Central memory CD8-positive, alpha-beta T cell (primary cell): ENCODE measurements around the gene IGSF8.

Experiments used
- ATAC-seq: fragments of 150-1000 bp; cut with Tn5 transposase; replicated peaks from 2 replicates; pipeline ENCODE4 v1.10.0; 2022; ENCODE audit warnings: mild to moderate bottlenecking, moderate FRiP score, moderate number of reproducible peaks; ENCODE audit not compliant: poor library complexity, severe bottlenecking; ENCODE audit errors: extremely low read depth
- DNase-seq, 2 donors: peaks; one replicate each; pipeline ENCODE4 v3.0.0; 2021; ENCODE audit warnings: low spot score in 2 of 2
- H3K27ac Mint-ChIP-seq: one replicate; pipeline ENCODE4 v1.8.0; 2022; ENCODE audit warnings: low read depth, mild to moderate bottlenecking, moderate library complexity, mixed read lengths
- H3K27me3 Mint-ChIP-seq: one replicate; pipeline ENCODE4 v1.8.0; 2022; ENCODE audit warnings: mixed read lengths
- H3K36me3 Mint-ChIP-seq: one replicate; pipeline ENCODE4 v1.8.0; 2022; ENCODE audit warnings: mild to moderate bottlenecking, moderate library complexity, mixed read lengths; ENCODE audit not compliant: insufficient read depth
- H3K4me1 Mint-ChIP-seq: one replicate; pipeline ENCODE4 v1.8.0; 2022; ENCODE audit warnings: mixed read lengths
- H3K4me3 Mint-ChIP-seq: one replicate; pipeline ENCODE4 v1.8.0; 2022; ENCODE audit warnings: mild to moderate bottlenecking, moderate library complexity, mixed read lengths
- H3K9me3 Mint-ChIP-seq: one replicate; pipeline ENCODE4 v1.8.0; 2022; ENCODE audit warnings: mixed read lengths

Gene IGSF8

DNA sequence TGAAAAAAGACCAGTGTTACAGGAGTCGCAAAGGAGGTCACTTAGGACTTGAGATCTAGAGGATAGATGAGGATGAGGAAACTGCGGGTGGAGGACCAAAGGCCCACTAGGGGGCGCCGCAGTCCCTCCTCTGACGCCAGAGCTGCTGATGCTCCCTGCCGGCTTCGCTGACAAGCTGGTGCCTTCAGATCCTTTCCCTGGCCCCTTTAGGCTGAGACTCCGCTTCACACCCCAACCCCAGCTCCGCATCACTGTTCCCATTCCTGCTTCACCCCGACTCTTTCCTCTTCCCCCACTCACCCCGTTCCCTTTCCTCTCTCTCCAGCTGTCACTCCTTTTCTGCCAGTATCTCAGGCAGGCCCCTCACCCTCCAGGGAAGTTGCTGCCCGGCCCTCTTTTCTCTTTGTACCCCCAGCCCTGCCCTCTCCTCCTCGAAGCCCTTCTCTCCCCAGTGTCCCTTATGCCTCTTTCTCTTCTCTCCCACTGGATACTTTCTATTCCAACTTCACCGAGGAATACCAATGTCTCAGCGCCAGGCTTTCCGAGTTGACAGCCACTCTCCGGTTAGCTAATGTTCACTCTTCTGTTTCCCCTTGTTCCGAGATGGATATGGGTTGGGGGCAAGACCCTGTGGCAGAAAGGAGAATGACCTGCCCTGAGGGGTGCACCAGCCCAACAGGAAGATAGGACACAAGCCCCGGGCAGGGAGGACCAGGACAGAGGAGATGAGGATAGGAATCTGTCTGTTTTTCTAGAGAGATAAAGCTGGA lies 12.5 kb downstream of the IGSF8 start:
- Mint-ChIP-seq H3K36me3 (peaks cover 13% of the 10 kb centered on the region), H3K4me3 (no peak overlapping the region)
- ATAC-seq: peak; percentile 65

DNA sequence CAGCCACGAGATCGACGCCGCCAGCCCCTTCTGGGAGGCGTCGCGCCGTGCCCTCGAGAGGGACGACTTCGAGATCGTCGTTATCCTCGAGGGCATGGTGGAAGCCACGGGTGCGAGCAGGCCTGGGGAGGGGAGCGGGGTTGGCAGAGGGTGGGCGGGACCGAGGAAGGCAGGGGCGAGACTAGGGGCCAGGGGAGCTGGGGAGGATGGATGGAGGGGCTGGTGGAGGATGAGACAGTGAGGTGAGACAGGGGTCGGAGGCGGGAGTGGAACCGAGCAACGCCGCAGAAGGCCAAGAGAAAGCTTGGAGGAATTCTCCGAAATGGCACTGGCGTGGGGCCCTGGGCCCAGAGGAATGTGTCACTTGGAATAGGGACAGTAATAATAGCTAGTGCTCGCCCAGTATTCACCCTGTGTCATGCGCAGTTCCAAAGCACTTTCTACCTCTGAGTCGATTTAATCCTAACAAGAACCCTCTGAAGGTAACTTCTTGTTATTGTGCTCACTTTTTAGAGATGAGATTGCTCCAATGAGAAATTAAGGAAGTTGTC lies 13.6 kb downstream of the IGSF8 start:
- peaks cover 34% of the 10 kb centered on the region for H3K27me3 Mint-ChIP-seq
- ATAC-seq (no peak), DNase-seq (no peak)
- H3K36me3 Mint-ChIP-seq: peaks cover 10% of the 10 kb centered on the region
- no peaks in the 10 kb centered on the region for H3K9me3 Mint-ChIP-seq
- H3K27ac Mint-ChIP-seq: no peak overlapping the region
- H3K4me1 Mint-ChIP-seq: peaks cover 19% of the 10 kb centered on the region
- H3K4me3 Mint-ChIP-seq: peak overlapping the region; percentile 62

More for the DNA sequence above, 12.5 kb downstream of the IGSF8 start:
- no peak overlapping the region for H3K27ac Mint-ChIP-seq
- H3K4me1 Mint-ChIP-seq: peaks cover 23% of the 10 kb centered on the region
- H3K27me3 Mint-ChIP-seq: peaks cover 24% of the 10 kb centered on the region
- peak; percentile 53 to 70 for DNase-seq
- no peaks in the 10 kb centered on the region for H3K9me3 Mint-ChIP-seq

DNA sequence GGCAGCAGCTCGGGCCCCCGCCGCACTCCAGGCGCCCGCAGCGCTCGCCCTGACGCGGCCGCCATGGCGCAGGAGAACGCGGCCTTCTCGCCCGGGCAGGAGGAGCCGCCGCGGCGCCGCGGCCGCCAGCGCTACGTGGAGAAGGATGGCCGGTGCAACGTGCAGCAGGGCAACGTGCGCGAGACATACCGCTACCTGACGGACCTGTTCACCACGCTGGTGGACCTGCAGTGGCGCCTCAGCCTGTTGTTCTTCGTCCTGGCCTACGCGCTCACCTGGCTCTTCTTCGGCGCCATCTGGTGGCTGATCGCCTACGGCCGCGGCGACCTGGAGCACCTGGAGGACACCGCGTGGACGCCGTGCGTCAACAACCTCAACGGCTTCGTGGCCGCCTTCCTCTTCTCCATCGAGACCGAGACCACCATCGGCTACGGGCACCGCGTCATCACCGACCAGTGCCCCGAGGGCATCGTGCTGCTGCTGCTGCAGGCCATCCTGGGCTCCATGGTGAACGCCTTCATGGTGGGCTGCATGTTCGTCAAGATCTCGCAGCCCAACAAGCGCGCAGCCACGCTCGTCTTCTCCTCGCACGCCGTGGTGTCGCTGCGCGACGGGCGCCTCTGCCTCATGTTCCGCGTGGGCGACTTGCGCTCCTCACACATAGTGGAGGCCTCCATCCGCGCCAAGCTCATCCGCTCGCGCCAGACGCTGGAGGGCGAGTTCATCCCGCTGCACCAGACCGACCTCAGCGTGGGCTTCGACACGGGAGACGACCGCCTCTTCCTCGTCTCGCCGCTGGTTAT lies 14.2 kb downstream of the IGSF8 start:
- Mint-ChIP-seq H3K9me3 (no peaks in the 10 kb centered on the region), H3K27me3 (peaks cover 41% of the 10 kb centered on the region), H3K27ac (no peak overlapping the region), H3K36me3 (peaks cover 10% of the 10 kb centered on the region), H3K4me3 (peak overlapping the region; percentile 62), H3K4me1 (peaks cover 19% of the 10 kb centered on the region)
- peak; percentile 39 to 56 for DNase-seq
- peak; percentile 59 for ATAC-seq

DNA sequence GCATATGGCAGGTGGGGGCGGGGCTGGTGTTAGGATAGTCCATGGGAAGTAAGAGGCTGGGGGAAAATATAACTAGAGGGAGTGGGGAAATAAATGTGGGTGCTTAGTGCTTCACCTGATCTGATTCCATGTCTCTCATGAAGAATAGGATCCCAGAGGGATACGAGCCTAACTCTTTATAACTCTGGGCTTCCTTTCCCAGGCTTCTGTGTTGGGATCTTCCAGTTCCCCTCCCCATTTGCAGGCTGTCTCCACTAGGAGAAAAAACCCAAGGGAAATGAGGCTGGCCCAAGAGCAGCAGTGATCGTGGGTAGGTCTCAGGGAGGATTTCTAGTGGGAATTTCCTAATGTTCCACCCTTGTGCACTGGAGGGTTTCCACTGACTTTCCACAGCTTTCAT lies 15.5 kb downstream of the IGSF8 start:
- Mint-ChIP-seq H3K36me3 (peaks cover 7% of the 10 kb centered on the region), H3K9me3 (no peaks in the 10 kb centered on the region), H3K4me1 (peaks cover 19% of the 10 kb centered on the region), H3K27me3 (peaks cover 53% of the 10 kb centered on the region), H3K4me3 (peak overlapping the region; percentile 62), H3K27ac (no peak overlapping the region)
- ATAC-seq (no peak), DNase-seq (no peak)

DNA sequence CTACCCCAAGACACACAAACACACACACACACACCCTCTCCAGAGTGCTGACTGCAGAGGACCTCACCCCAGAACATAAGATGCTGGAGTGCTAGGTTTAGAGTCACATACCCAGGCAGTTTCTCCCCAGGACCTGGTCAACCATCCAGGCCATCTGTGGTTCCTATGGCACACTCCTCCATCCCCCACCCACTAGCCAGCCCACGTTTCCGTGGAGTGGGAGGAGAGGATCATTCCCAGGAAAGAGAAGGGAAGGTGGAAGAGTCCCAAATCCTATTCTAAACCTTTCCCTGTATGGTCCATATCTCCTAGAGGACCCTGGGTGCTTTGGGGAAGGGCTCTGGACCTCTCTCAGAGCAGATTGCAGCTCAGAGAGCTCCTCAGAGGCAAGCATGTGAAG lies 15.9 kb downstream of the IGSF8 start:
- peak overlapping the region; percentile 62 for H3K4me3 Mint-ChIP-seq
- ATAC-seq (no peak), DNase-seq (no peak)
- no peaks in the 10 kb centered on the region for H3K9me3 Mint-ChIP-seq
- H3K27ac Mint-ChIP-seq: no peak overlapping the region
- H3K36me3 Mint-ChIP-seq: peaks cover 7% of the 10 kb centered on the region
- H3K27me3 Mint-ChIP-seq: peaks cover 57% of the 10 kb centered on the region
- H3K4me1 Mint-ChIP-seq: peaks cover 19% of the 10 kb centered on the region

DNA sequence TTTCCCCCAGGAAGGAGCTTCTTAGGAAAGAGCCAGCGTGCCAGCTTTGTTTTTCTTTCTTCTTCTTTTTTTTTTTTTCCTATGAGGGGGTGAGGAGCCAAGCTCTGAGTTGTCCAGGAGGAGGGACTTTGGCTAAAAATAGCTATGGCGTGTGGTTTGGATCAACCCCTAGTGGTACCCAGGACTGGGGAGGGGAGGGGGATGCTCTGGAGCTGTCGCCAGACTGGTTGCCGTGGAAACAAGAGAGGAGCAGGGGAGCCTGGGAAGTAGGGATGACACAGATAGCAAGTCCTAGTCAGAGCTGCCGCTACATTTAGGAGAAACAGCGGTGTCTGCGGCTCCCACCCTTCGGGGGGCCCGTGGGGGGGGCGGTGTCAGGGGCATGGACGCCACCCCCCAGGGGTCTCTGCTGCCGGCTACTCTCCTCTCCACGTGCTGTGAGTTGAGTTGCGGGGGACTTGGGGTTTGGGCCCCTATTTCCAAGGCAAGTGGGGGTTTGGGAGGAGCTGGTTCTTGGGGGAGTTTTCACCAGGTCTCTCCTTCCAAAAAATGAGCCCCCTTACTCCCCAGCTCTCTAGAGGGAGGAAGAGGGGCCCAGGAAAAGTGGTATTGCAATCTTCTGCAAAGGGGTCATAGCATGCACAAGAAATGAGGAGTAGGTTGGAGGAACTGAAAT lies 17.0 kb downstream of the IGSF8 start, which contains the start of gene KCNJ9:
TSS of gene KCNJ9 (plus strand) at position 278 of the 676 bp plus-strand sequence. CDS start 2,493 bp downstream, outside the sequence.
- Mint-ChIP-seq H3K4me1 (peaks cover 19% of the 10 kb centered on the region), H3K27ac (no peak within 1 kb of the TSS), H3K27me3 (peaks cover 64% of the 10 kb centered on the region)

DNA sequence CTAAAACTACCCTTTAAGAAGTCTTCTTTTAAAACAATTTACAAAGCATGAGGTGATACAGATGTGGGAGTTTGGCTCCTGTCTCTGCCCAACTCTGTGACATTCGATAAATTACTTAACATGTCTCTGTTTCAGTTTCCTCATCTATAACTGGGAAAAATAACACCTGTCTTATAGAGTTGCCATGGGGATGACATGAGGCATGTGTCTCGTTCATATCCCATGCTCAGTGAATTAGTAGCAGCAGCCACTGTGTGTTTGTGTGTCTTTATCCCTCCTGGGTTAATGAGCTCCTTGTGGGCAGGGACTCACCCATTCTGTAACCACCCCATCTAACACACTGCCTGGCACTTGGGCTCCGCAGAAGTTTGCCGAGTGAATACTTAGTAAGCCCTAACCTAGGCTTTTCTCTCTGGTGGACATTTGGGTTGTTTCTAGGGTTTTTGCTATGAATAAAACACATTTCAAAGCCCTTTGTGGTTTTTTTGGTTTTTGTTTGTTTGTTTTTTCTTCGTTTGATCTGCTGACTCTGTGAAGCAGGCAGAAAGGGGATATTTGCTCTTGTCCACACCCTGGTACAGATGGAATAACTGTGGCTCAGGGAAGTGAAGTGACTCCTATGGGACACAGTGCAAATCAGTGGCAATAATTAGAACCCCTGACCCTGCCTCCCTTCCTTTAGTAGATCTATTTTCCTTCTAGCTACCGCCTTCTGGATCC lies 17.9 kb downstream of the IGSF8 start:
- ATAC-seq (no peak), DNase-seq (no peak)
- H3K9me3 Mint-ChIP-seq: no peaks in the 10 kb centered on the region
- H3K27ac Mint-ChIP-seq: no peak overlapping the region
- H3K4me1 Mint-ChIP-seq: peaks cover 14% of the 10 kb centered on the region
- H3K4me3 Mint-ChIP-seq: no peak overlapping the region
- H3K36me3 Mint-ChIP-seq: peaks cover 6% of the 10 kb centered on the region
- peaks cover 73% of the 10 kb centered on the region for H3K27me3 Mint-ChIP-seq

More for the DNA sequence above, 17.0 kb downstream of the IGSF8 start, which contains the start of gene KCNJ9:
- H3K36me3 Mint-ChIP-seq: peaks cover 6% of the 10 kb centered on the region
- ATAC-seq: no peak
- no peak for DNase-seq
- no peaks in the 10 kb centered on the region for H3K9me3 Mint-ChIP-seq
- H3K4me3 Mint-ChIP-seq: no peak within 1 kb of the TSS

DNA sequence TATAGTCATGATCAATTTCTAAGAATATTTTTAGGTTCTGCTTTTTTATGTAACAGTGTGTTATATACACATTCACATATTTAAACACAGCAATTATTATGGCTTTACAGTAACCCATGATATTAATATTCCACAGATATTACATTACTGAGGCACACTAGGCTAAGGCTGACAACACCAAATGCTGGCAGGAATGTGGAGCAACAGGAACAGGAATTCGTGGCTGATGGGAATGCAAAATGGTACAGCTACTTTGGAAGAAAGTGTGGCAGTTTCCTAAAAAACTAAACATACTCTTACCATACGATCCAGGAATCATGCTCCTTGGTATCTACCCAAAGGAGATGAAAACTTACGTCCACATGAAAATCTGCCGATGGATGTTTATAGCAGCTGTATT lies 19.0 kb downstream of the IGSF8 start:
- Mint-ChIP-seq H3K27me3 (peaks cover 84% of the 10 kb centered on the region), H3K9me3 (no peaks in the 10 kb centered on the region), H3K27ac (no peak overlapping the region), H3K4me3 (no peak overlapping the region), H3K4me1 (peaks cover 10% of the 10 kb centered on the region), H3K36me3 (peaks cover 5% of the 10 kb centered on the region)
- DNase-seq (no peak), ATAC-seq (no peak)

DNA sequence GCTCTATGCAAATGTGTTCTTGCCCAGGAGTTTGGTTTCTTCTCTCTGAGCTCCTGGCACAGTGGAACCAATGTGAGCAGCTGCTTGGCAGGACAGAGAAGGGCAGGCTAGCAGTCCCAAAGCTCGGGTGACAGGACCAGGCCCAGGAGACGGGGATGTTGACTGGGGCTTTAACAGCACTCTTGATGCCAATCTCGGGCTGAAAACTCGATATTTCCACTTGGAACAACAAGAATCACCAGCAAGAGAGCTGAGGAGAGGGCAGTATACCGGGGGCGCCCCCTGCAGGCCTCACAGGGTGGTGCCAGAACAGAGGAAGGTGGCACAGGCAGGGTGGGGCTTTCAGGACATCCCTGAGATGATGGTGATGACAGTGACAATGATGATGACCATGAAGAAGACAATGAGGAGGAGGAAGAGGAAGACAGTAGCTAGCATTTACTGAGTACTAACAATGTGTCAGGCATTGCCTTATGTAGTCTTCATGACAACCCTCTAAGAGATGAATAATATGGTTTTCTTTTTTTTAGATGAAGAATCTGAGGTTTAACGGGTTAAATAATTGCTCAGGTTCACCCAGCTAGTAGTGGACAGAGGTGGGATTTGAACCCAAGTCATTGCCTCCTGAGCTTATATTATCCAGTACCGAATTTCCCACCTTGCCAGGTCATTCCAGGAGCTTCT lies 19.8 kb downstream of the IGSF8 start:
- DNase-seq (peak; percentile 42 to 45), ATAC-seq (peak; percentile 65)
- Mint-ChIP-seq H3K4me3 (no peak overlapping the region), H3K9me3 (no peaks in the 10 kb centered on the region), H3K27ac (no peak overlapping the region), H3K27me3 (peaks cover 86% of the 10 kb centered on the region), H3K4me1 (peaks cover 6% of the 10 kb centered on the region), H3K36me3 (peaks cover 2% of the 10 kb centered on the region)

DNA sequence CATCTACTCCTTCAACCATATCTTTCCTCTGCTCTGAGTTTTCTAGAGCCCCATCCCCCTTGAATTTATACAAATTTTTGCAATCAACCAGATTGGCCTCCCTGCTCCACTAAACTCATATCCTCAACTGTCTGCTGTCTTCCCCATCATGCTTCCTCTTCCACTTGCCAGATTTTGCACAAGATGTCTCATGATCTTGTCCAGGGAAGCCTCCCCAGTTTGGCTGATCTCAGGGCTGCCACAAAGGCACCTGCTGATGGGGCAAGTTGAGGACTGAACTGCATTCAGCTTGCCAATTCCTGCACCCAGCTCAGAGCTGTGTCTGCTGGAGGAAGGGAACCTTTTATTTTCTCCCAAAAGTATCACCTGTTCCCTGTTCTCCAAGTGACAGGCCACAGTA lies 20.9 kb downstream of the IGSF8 start:
- H3K36me3 Mint-ChIP-seq: peaks cover 2% of the 10 kb centered on the region
- peaks cover 79% of the 10 kb centered on the region for H3K27me3 Mint-ChIP-seq
- no peaks in the 10 kb centered on the region for H3K9me3 Mint-ChIP-seq
- DNase-seq: no peak
- no peak overlapping the region for H3K27ac Mint-ChIP-seq
- H3K4me3 Mint-ChIP-seq: no peak overlapping the region
- no peak for ATAC-seq
- peaks cover 6% of the 10 kb centered on the region for H3K4me1 Mint-ChIP-seq

DNA sequence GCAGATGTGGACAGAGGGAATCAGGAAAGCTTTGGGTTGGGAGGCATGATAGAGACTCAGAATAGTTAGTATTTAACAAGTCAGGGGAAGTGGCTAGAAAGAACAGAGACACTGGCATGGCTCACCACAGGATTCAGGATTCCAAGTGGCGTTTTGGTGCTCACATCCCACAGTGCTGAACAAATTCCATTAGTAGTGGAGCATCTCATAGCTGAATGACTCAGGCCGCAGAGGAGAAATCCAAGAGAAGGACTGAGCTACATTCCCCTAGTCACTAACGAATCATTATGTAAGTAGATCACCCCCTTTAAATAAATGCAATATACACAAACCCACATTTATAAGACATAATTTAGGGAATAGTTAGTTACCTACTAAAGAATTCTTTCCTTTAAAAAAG lies 22.1 kb downstream of the IGSF8 start:
- Mint-ChIP-seq H3K9me3 (no peaks in the 10 kb centered on the region), H3K4me3 (no peak overlapping the region), H3K27me3 (peaks cover 79% of the 10 kb centered on the region), H3K4me1 (peaks cover 4% of the 10 kb centered on the region), H3K36me3 (peaks cover 2% of the 10 kb centered on the region), H3K27ac (no peak overlapping the region)
- DNase-seq: no peak
- no peak for ATAC-seq
